ENCODE data around the gene CTBP2.
"Not testable (repeated sequence)": the region's sequence is repeated elsewhere in the genome, so short reads cannot be mapped to it uniquely, and the experiment has no call there.

CTBP2 gene

DNA sequence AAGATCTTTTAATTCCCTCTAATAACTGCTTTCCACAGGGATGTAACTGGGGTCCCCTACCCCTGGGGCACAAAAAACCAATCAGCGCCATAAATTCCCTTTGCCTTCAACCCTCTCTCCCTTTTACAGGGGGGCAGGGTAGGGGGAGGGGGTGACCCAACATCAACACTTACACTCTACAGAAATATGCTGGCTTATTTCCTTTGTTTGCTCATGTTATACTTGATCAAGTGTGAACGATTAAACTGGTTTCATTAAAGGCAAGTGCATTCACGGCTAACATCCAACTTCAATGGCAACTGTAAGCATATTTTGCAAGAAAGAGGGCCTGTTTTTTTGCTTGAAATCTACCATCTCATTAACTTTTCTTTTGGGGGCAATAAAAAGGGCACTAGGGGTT lies 2.9 kb downstream of the CTBP2 start:
- DNase-seq, result no peak

DNA sequence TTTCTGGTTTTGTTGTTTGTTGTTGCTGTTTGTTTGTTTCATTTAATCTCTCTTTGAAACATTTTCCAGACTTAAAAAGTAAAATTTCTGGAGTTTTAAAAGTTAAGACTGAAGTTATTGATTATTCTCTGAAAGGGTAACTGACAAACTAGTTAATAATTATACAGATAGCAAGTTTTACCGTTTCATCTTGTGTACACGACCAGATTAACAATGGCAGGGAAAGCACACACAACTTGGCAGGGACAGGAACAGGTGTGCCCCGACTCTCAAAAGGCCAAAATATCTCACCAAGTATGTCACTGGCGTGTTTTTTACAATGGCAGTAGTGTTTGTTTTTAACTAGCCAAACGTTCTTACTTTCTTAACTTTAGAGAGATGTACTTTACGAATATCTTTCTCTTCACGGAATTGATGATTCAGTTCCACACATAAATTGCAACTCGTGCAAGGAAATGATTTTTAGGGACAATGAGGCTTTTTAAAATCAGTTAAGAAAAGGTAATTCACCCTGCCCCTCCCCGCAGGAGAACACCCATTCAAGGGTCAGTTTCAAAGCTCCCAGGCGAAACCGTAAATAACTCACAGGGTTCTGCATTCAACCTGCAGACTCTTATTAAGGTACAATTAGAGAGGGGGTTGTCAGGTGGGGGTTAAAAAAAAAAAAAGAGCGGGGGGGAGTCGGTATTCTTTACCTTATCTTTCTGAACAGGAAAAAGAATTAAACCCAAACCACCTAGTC lies 3.5 kb downstream of the CTBP2 start:
- DNase-seq, result no peak

DNA sequence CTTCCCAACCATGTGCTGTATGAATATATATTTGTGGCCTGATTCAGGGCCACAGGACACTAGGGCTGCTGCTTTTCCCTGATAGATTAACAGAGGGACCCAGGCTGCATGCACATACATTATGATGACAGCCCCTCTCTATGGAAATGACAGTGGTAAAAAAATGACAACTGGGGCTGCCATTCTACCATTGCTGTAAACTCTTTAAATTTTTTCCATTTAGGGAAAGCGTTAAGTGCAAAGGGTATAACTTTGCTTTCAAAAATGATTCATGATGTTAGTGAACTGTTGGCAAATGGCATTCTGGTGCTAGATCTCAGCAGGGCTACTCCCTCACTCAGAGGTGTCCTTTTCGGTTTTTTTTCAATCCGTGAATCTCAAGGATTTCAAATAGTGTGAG lies 4.2 kb downstream of the CTBP2 start:
- DNase-seq, result no peak

DNA sequence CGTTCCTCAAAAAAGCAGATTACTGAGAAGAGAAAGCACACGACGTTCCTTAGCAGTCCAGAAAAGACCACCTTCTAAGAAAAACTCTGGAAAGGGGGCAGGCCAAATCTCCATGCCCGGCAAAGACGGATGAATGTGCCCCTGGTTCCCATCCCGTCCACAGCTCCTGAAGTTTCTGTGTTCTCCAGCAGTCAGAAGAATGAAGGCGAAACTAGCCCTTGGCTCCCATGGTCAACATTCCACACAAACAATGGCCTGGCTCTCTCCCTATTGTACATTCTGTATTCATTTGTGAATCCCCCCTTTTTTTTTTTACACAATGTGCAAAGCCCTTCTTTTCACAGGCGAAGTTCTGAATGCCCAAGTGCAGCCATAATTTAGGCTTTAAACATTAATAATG lies 5.3 kb downstream of the CTBP2 start:
- no peak for DNase-seq

DNA sequence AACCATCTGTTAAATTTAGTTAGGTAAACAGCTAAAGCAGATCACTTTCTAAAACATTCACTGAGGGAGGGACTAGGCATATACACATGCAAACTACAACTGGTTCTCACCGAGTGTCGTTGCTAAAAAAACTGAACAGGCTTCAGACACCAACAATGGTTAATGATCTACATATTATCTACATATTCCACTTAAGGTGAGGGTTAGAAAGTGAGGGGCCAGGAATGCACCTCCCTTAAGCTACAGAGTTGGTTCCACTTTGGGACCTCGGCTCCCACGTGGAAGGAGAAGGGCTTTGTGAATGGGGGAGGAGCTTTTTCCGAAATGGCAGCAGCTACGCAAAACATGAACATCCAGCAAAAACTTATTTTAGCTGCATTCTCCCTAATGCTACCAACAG lies 5.8 kb downstream of the CTBP2 start:
- no peak for DNase-seq

DNA sequence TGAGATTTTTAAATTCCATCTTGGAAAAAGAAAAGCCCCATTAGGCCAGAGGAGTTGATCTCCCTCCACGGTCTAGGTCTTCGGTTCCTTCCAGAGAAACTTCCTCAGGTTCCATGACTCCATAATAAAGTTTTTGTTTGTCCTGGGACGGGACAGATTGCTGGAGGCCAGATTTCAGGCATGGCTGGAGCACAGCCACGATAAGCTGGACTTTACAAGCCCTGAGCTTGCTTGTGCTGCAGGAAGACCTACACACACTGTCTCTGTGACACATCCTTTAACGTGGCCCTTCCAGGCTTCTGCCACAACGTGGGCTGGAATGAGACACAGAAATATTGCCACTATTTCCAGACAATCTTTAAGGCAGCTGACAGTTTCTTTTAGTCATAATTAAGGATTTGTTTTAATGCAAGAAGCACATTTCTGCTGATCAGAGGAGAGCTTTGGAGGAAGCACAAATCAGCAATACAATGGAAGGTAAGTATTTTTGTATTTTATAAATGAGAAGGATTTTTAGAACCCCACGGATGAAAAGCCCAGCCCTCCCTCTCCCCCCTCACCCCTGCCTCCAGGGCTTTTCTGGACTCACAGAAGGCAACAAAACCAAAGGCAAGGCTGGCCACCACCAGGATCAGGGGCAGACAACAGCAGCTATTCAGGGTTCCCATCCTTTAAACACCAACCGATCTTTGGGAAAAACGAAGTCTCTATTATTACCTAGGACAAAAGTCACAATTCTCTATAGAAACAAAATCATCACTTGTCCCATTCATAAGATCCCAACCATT lies 6.5 kb downstream of the CTBP2 start:
- DNase-seq, result no peak

DNA sequence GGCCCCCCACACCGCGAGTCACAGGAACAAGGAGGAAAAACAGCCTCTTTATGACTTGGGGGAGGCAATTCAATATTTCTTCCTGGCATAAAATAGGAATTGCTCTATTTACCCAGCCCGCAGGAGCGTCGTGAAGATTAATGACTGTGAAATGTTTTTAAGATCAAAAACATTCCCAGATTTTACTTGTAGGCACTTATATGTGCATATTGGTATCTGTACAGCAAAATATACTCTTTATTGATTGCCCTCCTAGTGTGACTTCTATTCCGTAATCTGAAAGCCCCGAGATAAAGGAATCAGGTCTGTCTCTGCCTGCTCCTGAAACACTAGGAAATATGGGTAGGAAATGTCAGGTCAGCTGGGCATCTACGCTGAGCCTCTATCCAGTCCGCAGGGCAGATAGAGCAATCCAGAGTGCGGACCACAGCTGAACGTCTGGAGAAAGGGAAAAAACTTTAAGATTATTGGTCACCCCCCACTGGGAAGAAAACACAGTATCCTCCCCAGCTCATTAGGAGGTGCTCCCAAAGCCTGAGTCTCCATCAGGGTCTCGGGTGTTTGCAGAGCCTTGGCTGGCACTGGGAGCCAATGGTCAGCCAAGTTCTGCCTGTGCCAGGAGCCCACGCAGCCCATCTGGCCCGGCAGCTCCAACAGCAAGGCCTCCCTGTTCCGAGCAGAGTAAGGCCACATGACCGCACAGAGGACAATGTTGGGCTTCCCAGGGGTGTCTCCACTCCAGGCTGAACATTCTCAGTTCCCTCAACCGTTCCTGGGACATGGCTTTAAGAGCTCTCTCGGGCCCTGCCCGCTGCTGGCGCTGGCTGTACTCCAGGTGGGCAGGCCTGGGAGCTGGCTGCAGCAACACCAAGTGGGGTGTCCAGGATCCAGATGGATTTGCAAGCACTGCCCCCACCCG lies 7.7 kb downstream of the CTBP2 start:
- no peak for DNase-seq

DNA sequence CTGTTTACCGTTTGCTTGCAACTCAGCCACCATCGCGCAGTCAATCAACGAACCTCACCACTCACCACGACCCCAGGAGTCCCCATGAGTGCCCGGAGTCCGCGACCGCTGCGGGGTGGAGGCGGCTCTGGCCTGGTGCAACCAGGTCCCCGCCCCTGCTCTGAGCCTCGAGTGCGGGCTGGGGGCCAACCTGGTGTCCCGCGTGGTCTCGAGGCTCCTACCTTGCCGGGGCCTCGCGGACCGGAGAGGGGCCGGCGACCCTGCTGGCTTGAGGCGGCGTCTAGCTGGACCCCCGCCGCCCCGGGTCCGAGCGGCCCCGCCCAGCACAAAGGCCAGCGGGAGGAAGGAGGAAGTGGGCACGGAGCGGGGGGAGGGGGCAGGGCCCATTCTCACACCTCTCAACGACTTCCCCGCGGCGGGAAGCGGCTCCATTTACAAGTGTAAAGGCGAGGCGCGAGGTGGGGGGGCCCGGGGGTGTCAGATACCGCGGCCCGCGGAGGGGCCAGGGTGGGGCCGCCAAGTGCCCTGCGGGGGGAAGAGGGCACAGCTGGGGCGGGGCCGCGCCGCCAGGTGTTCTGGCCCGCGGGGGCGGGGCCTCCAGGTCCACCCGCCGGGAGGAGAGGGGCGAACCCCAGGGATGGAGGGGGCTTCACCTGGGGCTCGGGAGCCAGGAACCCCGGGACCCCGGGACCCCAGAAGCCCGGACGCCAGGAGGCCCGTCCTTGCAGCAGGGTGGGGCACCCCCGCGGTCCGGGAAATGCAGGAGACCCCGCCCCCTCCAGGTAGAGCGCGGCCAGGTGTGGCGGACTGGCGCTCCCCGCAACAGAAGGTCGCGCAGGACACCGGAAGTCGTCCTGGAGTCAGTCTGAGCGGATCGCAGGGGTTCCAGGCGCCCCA lies 8.6 kb downstream of the CTBP2 start:
- no peak for DNase-seq

DNA sequence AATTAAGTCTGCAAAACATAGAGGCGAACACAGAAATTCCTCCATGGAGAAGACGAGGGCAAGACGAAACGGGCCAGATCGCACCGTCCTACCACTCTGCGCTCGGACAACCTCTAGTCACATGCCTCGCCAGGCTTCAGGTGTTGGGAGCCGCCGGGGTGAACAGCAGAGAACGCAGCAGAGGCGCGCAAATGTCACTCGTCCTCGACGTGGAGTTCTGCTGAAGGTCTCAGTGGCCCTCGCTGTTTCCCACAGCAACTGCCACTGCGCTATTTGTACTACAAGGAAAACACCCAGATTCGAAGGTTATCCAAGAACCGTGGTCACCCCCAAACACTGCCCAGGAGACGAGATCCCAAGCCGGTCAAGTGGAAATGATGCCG lies 9.2 kb downstream of the CTBP2 start:
- no peak for DNase-seq

GRCh38 chr10:125150376-125151083 lies 9.8 kb downstream of the CTBP2 start:
- not testable (repeated sequence) for DNase-seq

DNA sequence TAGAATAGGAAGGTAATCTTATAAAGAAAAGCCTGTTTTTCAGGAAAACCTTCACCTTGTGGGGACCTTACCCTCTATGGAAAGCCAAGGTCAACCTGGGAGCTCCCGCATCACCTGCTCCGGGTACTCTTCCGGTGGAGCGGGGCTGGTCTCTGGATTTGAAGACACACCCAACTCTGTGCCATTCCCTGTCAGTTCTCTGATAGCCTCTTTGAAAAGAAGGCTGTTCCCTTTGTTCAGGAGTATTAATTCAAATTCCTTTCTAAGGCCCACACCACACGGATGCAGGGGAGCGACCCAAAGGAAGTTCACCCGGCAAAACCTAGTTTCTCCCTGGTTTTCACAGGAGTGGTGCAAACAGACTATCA lies 10.7 kb downstream of the CTBP2 start:
- no peak for DNase-seq

- no peak for DNase-seq
Observed at GRCh38 chr10:125149036-125149679, 11.2 kb downstream of the CTBP2 start.

GRCh38 chr10:125148528-125148927 lies 11.8 kb downstream of the CTBP2 start:
- DNase-seq, result no peak

GRCh38 chr10:125147971-125148439 lies 12.4 kb downstream of the CTBP2 start:
- DNase-seq, result no peak

DNA sequence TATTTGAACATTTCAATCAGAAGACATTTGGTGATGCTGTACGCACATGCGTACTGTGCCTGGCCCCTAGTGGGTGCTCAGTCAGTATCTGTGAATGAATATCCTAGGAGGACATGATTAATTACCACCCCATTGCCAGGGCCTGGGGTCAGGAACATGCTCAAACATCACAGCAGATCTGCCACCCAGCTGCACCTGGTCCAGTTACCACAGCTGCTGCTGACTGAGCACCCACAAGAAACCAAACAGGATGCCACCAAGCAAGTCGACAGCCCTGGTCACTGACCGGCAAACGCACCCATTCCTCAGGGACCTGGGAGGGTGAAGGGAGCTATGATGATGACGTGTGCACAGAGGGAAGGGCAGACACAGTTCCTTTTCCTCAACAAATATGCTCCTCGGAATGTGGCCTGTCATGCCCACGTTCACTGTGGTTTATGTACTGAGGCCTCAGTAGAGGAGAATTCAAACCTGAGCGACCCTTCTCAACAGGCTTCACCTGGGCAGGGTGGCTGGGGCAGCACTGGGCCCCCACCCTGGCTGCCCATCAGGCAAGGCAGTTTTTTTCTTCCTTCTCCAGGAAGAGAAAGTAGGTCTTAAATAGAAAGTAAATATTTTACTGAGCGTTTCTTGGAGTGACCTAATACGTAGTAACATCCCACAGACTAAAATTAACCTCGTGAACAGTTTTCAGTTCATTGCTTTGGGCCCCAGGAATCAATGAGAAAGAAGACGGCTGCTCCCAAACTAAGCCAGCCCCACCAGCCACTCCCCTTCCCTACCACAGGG lies 13.4 kb downstream of the CTBP2 start:
- no peak for DNase-seq

- DNase-seq, result no peak
Observed at GRCh38 chr10:125145636-125146035, 14.7 kb downstream of the CTBP2 start.

- no peak for DNase-seq
Observed at GRCh38 chr10:125144693-125145623, 15.4 kb downstream of the CTBP2 start.

- no peak for DNase-seq
Observed at GRCh38 chr10:125144206-125144605, 16.2 kb downstream of the CTBP2 start.

DNA sequence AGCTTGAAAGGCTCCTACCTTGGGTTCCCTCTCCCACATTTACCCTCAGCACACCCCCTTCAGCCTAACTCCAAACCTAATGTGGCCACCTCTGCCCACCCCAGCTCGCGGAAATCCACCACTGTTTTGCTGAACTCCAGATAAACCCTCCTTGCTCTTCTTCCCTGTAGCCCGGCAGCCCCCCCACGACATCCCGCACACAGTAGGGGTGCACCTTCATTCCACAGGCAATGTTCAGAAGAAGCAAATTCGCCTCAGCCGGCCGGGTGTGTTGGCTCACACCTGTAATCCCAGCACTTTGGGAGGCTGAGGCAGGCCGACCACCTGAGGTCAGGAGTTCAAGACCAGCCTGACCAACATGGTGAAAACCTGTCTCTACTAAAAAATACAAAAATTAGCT lies 17.4 kb downstream of the CTBP2 start:
- DNase-seq, result no peak

All from stimulated activated CD4-positive, alpha-beta T cell treated with anti-CD3 and anti-CD28 coated beads, Interleukin-2, amount 100 ng/mL, for 48 hours (primary cell).